Stomach (tissue), 9 donors: Measurements from ENCODE around the gene TAOK1. TPM values are rescaled to one million over a fixed set of nuclear protein-coding genes. Genes with fewer than 3 reads are reported as not detected.

Experiments used
- DNase-seq, 2 donors: peaks; one replicate each; pipeline versions ENCODE4 v3.0.0 to v3.0.0-alpha.2; 2013 to 2019
- H3K27ac ChIP-seq, 5 donors: fragments of 200-600 bp in 4 of 5; sonication (generic) in 4 of 5; one replicate each; pipeline ENCODE4 v1.5.1; 2013 to 2019; ENCODE audit warnings: mild to moderate bottlenecking in 1 of 5, moderate library complexity in 1 of 5
- H3K27me3 ChIP-seq, 3 donors: fragments of 200-600 bp; sonication (generic); one replicate each; pipeline ENCODE4 v1.5.1; 2017 to 2019; ENCODE audit warnings: mixed run types in 1 of 3
- H3K36me3 ChIP-seq, 4 donors: fragments of 200-600 bp; sonication (generic); 1 replicate in 3 of 4; 2 replicates in 1 of 4; pipeline ENCODE4 v1.5.1; 2016 to 2019
- H3K4me1 ChIP-seq, 4 donors: fragments of 200-600 bp; sonication (generic); one replicate each; pipeline ENCODE4 v1.5.1; 2016 to 2019
- H3K4me3 ChIP-seq, 4 donors: fragments of 200-600 bp; sonication (generic) in 3 of 4; one replicate each; pipeline ENCODE4 v1.5.1; 2016 to 2019; ENCODE audit warnings: mild to moderate bottlenecking in 1 of 4
- H3K9me3 ChIP-seq, 4 donors: fragments of 200-600 bp; sonication (generic); one replicate each; pipeline ENCODE4 v1.5.1; 2016 to 2019
- EP300 ChIP-seq: sonication (generic); formaldehyde crosslinking; IDR thresholded peaks from one replicate; pipeline ENCODE4 v1.6.1; 2017; ENCODE audit warnings: antibody characterized with exemption
- POLR2A ChIP-seq, 4 donors: fragments of 450-650 bp; IDR thresholded peaks; one replicate each; pipeline ENCODE4 v1.6.1; 2016; ENCODE audit warnings: antibody characterized with exemption in 4 of 4, control low read depth in 2 of 4, mild to moderate bottlenecking in 1 of 4, moderate library complexity in 1 of 4
- POLR2AphosphoS5 ChIP-seq, 3 donors: sonication (generic); formaldehyde crosslinking; IDR thresholded peaks; one replicate each; pipeline ENCODE4 v1.6.1; 2016; ENCODE audit warnings: antibody characterized with exemption in 3 of 3
- WGBS, 5 donors: extraction: QIAGEN DNeasy Blood & Tissue Kit in 3 of 5; methylation state at CpG; one replicate each; pipeline versions ENCODE4 v1.1.5 to v1.1.7; 2013 to 2018; 5-methylcytosine and 5-hydroxymethylcytosine counted together
- intact Hi-C: fragments of 100-400 bp; cut with DNase I; formaldehyde crosslinking; loops from one replicate; pipeline ENCODE4 v1.15.1; 2023; ENCODE audit warnings: low total_unique reads
- polyA plus RNA-seq, 3 donors: library from polyadenylated mRNA; stranded (reverse); fragments of 200-250 nt; gene quantifications; one replicate each; pipeline ENCODE4 v1.2.3, GENCODE V29; 2013
- small RNA-seq, 4 donors: library from RNA; depleted of rRNA; stranded (forward); fragments of <200 nt; gene quantifications; one replicate each; pipeline ENCODE3, GENCODE V24; 2016
- total RNA-seq, 5 donors: library from RNA; depleted of rRNA; stranded (reverse); fragments of >200 nt; gene quantifications; one replicate each; pipeline versions ENCODE4 v1.1.0 to v1.2.3, GENCODE V29; 2014 to 2016
- TF ChIP-seq, protein P1 (sequence below), 7 experiments: fragments of 450-650 bp in 4 of 7; fragments of 200-600 bp in 3 of 7; sonication (generic) in 3 of 7; IDR thresholded peaks; one replicate each; pipeline ENCODE4 v1.5.1; 2016 to 2019; ENCODE audit warnings: antibody characterized with exemption in 7 of 7, control low read depth in 2 of 7, mild to moderate bottlenecking in 1 of 7
- donor health status: healthy with polysubstance abuse.
- donor health status: Bipolar disorder and iron deficiency.
- donor health status: healthy.

TAOK1 gene
- total and polyA plus RNA-seq, 8 donors: 4.4 to 230 (median 44.7) TPM

DNA sequence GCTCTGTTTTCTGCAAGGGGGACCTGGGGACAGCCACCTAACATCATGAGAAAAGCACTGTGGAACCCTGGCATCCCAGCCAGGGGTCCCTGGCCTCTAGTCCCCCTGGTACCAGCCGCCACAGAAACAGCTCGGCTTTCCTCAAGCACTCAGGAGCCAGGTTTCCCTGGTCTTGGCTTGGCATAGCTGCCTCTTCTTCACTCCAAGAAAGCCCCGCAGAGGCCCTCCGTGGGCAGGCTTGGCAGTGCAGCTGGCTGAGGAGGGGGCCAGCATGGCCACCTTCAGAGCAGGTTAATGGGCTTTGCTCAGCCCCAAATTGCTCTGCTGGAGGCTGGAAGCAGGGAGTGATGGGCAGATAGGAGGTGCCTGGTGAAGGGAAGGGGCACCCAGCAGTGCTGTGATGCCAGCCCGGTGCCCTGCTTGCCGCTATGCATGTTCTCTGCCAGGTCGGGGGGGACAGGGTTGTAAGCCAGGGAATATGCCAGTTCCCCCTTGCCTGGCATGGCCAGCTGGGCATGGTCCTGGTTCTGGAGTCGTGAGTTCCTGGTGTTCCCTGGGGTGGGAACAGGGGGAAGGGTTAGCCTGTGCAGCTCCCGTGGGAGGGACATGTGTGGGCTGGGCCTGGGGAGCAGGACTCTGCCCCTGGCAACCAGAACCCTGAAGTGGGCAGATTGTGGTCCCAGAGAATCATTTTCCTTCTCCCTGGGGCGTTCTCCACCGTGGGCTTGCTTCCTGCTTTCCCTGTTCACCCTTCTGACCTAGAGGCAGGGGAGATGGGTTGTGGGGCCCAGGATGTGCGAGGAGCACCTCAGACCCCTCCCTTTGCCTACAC, 206.0 kb downstream of the TAOK1 start:
- TF ChIP-seq POLR2AphosphoS5 (IDR thresholded peaks at IDR 0.05): no peak
- TF ChIP-seq, protein P1, sequence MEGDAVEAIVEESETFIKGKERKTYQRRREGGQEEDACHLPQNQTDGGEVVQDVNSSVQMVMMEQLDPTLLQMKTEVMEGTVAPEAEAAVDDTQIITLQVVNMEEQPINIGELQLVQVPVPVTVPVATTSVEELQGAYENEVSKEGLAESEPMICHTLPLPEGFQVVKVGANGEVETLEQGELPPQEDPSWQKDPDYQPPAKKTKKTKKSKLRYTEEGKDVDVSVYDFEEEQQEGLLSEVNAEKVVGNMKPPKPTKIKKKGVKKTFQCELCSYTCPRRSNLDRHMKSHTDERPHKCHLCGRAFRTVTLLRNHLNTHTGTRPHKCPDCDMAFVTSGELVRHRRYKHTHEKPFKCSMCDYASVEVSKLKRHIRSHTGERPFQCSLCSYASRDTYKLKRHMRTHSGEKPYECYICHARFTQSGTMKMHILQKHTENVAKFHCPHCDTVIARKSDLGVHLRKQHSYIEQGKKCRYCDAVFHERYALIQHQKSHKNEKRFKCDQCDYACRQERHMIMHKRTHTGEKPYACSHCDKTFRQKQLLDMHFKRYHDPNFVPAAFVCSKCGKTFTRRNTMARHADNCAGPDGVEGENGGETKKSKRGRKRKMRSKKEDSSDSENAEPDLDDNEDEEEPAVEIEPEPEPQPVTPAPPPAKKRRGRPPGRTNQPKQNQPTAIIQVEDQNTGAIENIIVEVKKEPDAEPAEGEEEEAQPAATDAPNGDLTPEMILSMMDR (IDR thresholded peaks at IDR 0.05): no peak
- no peak for TF ChIP-seq POLR2A (IDR thresholded peaks at IDR 0.05)
- no peak for TF ChIP-seq EP300
- Histone ChIP-seq H3K27ac (no peak overlapping the region), H3K4me1 (peaks cover 23 to 39% (median 31%) of the 10 kb centered on the region in 4 donors), H3K9me3 (no peaks in the 10 kb centered on the region), H3K27me3 (peaks cover 0 to 9% (median 0%) of the 10 kb centered on the region in 3 donors), H3K36me3 (no peaks in the 10 kb centered on the region), H3K4me3 (no peak overlapping the region)
- 83 to 90% (median 88%) methylated on average over 10 to 12 of the region's 12 CpGs for WGBS, 5 donors
- DNase-seq: peak in 1 of 2 donors; percentile 4
- intact Hi-C loops: no loop called here

DNA sequence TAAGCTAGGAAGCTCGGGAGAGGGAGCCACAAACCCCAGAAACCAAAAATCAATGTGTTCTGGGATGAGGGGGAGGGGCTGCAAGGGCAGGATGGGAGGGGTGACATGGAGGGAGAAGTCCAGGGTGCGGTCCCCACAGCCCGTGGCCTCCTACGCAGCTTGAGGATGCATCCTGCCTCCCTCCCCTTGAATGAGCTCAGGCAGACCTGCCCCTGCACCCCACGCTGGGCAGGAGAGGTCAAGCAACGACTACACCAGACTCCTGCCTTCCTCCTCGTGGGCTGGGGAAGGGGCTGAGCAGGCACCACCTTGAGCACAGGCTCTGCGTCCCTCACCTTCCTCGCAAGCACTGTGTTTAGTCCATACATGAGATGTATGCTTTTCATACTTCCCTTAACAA, 206.6 kb downstream of the TAOK1 start:
- Histone ChIP-seq H3K4me3 (no peak overlapping the region), H3K27me3 (peaks cover 0 to 9% (median 0%) of the 10 kb centered on the region in 3 donors), H3K4me1 (peaks cover 17 to 33% (median 24%) of the 10 kb centered on the region in 4 donors), H3K9me3 (no peaks in the 10 kb centered on the region), H3K27ac (no peak overlapping the region), H3K36me3 (no peaks in the 10 kb centered on the region)
- intact Hi-C loops: no loop called here
- peak in 1 of 2 donors; percentile 35 for DNase-seq
- TF ChIP-seq, protein P1 (IDR thresholded peaks at IDR 0.05): no peak
- TF ChIP-seq POLR2AphosphoS5 (IDR thresholded peaks at IDR 0.05) (no peak), POLR2A (IDR thresholded peaks at IDR 0.05) (no peak), EP300 (no peak)
- WGBS, 5 donors: 73 to 87% (median 80%) methylated on average over 6 to 9 of the region's 9 CpGs

DNA sequence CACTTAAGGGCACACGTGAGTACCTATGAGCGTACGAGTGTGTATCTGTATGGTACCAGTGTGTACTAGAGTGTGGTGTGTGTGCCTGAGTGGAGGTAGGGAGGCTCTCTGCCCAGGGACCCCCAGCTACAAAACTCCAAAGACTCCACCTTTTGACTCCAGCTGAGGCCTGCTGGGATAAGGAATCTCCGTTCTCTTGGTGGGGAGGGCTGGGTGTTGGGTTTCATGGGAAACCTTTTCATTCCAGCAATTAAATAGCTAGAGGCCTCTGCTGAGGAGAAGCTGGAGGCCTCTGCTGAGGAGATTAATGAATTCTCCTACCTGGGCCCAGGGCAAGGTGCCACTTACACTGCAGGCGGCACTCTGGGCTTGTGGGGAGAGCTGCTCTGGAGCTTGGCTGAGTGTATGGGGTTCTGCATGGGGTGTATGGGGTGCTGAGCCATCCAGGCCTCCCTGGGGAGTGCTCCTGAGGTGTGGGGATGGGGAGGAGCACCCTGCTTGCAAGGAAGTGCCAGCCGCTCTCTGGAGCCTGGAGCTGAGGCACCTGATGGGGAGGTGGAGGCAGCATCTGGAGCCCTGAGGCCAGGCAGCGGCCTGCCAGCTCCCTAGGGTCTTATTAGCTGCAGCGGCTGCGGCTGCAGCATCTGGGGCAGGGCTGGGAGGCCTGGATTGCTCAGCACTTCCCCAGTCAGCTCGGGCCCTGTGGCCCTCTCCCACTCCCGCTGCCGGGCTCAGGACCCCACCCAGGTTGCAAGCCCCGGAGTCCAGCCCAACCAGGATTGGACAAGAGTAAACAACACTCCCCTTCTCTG, 207.4 kb downstream of the TAOK1 start:
- 60 to 74% (median 67%) methylated on average over 7 to 13 of the region's 13 CpGs for WGBS, 5 donors
- no peak overlapping the region for H3K4me3 ChIP-seq
- H3K9me3 ChIP-seq: no peaks in the 10 kb centered on the region
- no peak overlapping the region for H3K27ac ChIP-seq
- H3K4me1 ChIP-seq: peaks cover 9 to 25% (median 17%) of the 10 kb centered on the region in 4 donors
- peaks cover 0 to 9% (median 0%) of the 10 kb centered on the region in 3 donors for H3K27me3 ChIP-seq
- TF ChIP-seq POLR2AphosphoS5 (IDR thresholded peaks at IDR 0.05): no peak
- no peak for TF ChIP-seq POLR2A (IDR thresholded peaks at IDR 0.05)
- TF ChIP-seq, protein P1 (IDR thresholded peaks at IDR 0.05): no peak
- no peak for TF ChIP-seq EP300
- peak in 1 of 2 donors; percentile 27 for DNase-seq
- no peaks in the 10 kb centered on the region for H3K36me3 ChIP-seq
- intact Hi-C loops: no loop called here

Small RNA genes within 50 kb of the gene (small RNA-seq; reads per million reads assigned to genes)
- gene RNU4-34P: 0 reads per million in 4 donors
- 0 reads per million in 4 donors for gene RNU6-1034P
- 0 reads per million in 4 donors for gene RNU6-711P

Other genes with a start within 250 kb of the TAOK1 start
- gene MYO18A, start 210.0 kb upstream of the TAOK1 start, total RNA-seq: 100 to 1,000 TPM in 3 of 5 donors, 10 to 100 TPM in 2; 42.8 to 305 (median 121) TPM
- gene MYO18A, start 210.0 kb upstream of the TAOK1 start, polyA plus RNA-seq: 10 to 100 TPM; 16.5 to 30.3 (median 28.2) TPM
- gene CRYBA1, start 143.5 kb upstream of the TAOK1 start, total RNA-seq: not detected
- gene CRYBA1, start 143.5 kb upstream of the TAOK1 start, polyA plus RNA-seq: not detected
- gene NUFIP2, start 96.2 kb upstream of the TAOK1 start, total RNA-seq: 100 to 1,000 TPM in 1 of 5 donors, 10 to 100 TPM in 4; 22.0 to 151 (median 39.7) TPM
- gene NUFIP2, start 96.2 kb upstream of the TAOK1 start, polyA plus RNA-seq: 1 to 10 TPM; 5.6 to 6.9 (median 6.1) TPM
- gene ABHD15, start 176.7 kb downstream of the TAOK1 start, total RNA-seq: 10 to 100 TPM in 2 of 5 donors, 1 to 10 TPM in 2, under 1 TPM in 1; 0.58 to 17.4 (median 9.9) TPM
- 1 to 10 TPM; 3.1 to 5.0 (median 3.7) TPM for gene ABHD15, start 176.7 kb downstream of the TAOK1 start, polyA plus RNA-seq
- 100 to 1,000 TPM in 1 of 5 donors, 10 to 100 TPM in 4; 27.7 to 299 (median 79.5) TPM for gene TP53I13, start 178.3 kb downstream of the TAOK1 start, total RNA-seq
- 10 to 100 TPM; 39.7 to 83.0 (median 46.0) TPM for gene TP53I13, start 178.3 kb downstream of the TAOK1 start, polyA plus RNA-seq
- 10 to 100 TPM; 23.7 to 67.2 (median 34.3) TPM for gene GIT1, start 199.3 kb downstream of the TAOK1 start, total RNA-seq
- 10 to 100 TPM; 17.7 to 26.4 (median 18.9) TPM for gene GIT1, start 199.3 kb downstream of the TAOK1 start, polyA plus RNA-seq
- 10 to 100 TPM in 1 of 5 donors, 1 to 10 TPM in 3, not detected in 1; 1.8 to 12.3 (median 5.6) TPM for gene ANKRD13B, start 202.8 kb downstream of the TAOK1 start, total RNA-seq
- 1 to 10 TPM; 2.6 to 4.2 (median 2.9) TPM for gene ANKRD13B, start 202.8 kb downstream of the TAOK1 start, polyA plus RNA-seq
- 10 to 100 TPM in 4 of 5 donors, 1 to 10 TPM in 1; 6.4 to 53.1 (median 20.6) TPM for gene CORO6, start 232.5 kb downstream of the TAOK1 start, total RNA-seq
- 10 to 100 TPM in 1 of 3 donors, 1 to 10 TPM in 2; 1.1 to 17.5 (median 1.4) TPM for gene CORO6, start 232.5 kb downstream of the TAOK1 start, polyA plus RNA-seq